ENCODE results near the gene CEMIP. TPM values are rescaled to one million over a fixed set of nuclear protein-coding genes. Genes with fewer than 3 reads are reported as not detected.

The CEMIP gene
- total RNA-seq, 1 experiment from 2014 or later, result 3.1 TPM

GRCh38 chr15:80989081-80989517 is 209.9 kb downstream of the CEMIP start:
- H3K4me2 ChIP-seq (ENCODE audit: low read length), result peak overlapping the region; percentile 94
- H3K4me1 ChIP-seq (ENCODE audit: insufficient read depth, low read length), result peaks cover 28% of the 10 kb centered on the region
- intact Hi-C loops (cut with micrococcal nuclease), result no loop called here
- H3K9ac ChIP-seq (ENCODE audit: low read length), result peak overlapping the region; percentile 80
- POLR2A ChIA-PET (ENCODE audit: unreplicated experiment), result no interaction called here
- no peak for TF ChIP-seq CTCF (conservative IDR thresholded peaks at IDR 0.05; ENCODE audit: low read depth, low read length)
- TF ChIP-seq EZH2phosphoT487 (IDR thresholded peaks at IDR 0.05; ENCODE audit: borderline replicate concordance, low read length), result no peak
- TF ChIP-seq EZH2 (IDR thresholded peaks at IDR 0.05; ENCODE audit: low read length, unreplicated experiment), result no peak
- H3K4me3 ChIP-seq (ENCODE audit: low read length), result peak overlapping the region; percentile 89
- DNase-seq (no peak), ATAC-seq (peak; percentile 17)
- CTCF ChIA-PET, result no interaction called here
- H4K20me1 ChIP-seq (ENCODE audit: low read length), result peaks cover 22% of the 10 kb centered on the region; the same call in 1 of the 2 replicates
- BruUV-seq (replicated peaks), result no TSS peak
- no peaks in the 10 kb centered on the region for H3F3A ChIP-seq (ENCODE audit: low read length, unreplicated experiment)
- no peaks in the 10 kb centered on the region for H3K9me2 ChIP-seq (replicated peaks; ENCODE audit: low read length)
- peak overlapping the region; percentile 82 for H2AFZ ChIP-seq (ENCODE audit: low read length)
- H3K79me2 ChIP-seq (ENCODE audit: low read length), result peaks cover 55% of the 10 kb centered on the region
- H3K27ac ChIP-seq (ENCODE audit: low read length), result 0 out of 2 replicates have a peak overlapping the region, but pooled peaks have one; percentile 19
- no peaks in the 10 kb centered on the region; the same call in 1 of the 2 replicates for H3K36me3 ChIP-seq (ENCODE audit: low read depth, low read length)
- H3K9me3 ChIP-seq (ENCODE audit: low read length), result no peaks in the 10 kb centered on the region
- no peaks in the 10 kb centered on the region for H3K27me3 ChIP-seq (ENCODE audit: low read length)

GRCh38 chr15:80989518-80990478 is 210.6 kb downstream of the CEMIP start, which contains the start of gene MESD:
Gene MESD, minus strand, starts transcription at chr15:80989819. Its CDS starts 28 bp downstream, at chr15:80989791.
- peak; percentile 96 for ATAC-seq
- intact Hi-C loops (cut with micrococcal nuclease), result no loop called here
- no peaks in the 10 kb centered on the region for H3F3A ChIP-seq (ENCODE audit: low read length, unreplicated experiment)
- ChIA-PET POLR2A (ENCODE audit: unreplicated experiment) (interaction anchor here (0.6 kb wide), 1 partner anchor 252 kb away, joined by 9 read pairs; no protein-coding TSS in a partner anchor), CTCF (interaction anchor here (0.6 kb wide), 2 partner anchors 143 to 276 kb away, joined by 5 to 6 read pairs; no protein-coding TSS in a partner anchor)
- H3K9ac ChIP-seq (ENCODE audit: low read length), result peak within 1 kb of the TSS; percentile 80
- H3K79me2 ChIP-seq (ENCODE audit: low read length), result peaks cover 48% of the 10 kb centered on the region
- peak; percentile 92 for DNase-seq
- TSS peak; percentile 97 for BruUV-seq (replicated peaks)
- H3K27me3 ChIP-seq (ENCODE audit: low read length), result no peaks in the 10 kb centered on the region
- peak within 1 kb of the TSS; percentile 95 for H3K4me2 ChIP-seq (ENCODE audit: low read length)
- H3K4me1 ChIP-seq (ENCODE audit: insufficient read depth, low read length), result peaks cover 28% of the 10 kb centered on the region
- H3K4me3 ChIP-seq (ENCODE audit: low read length), result peak within 1 kb of the TSS; percentile 89
- peaks cover 22% of the 10 kb centered on the region; the same call in 1 of the 2 replicates for H4K20me1 ChIP-seq (ENCODE audit: low read length)
- no peaks in the 10 kb centered on the region; the same call in 1 of the 2 replicates for H3K36me3 ChIP-seq (ENCODE audit: low read depth, low read length)
- H3K9me3 ChIP-seq (ENCODE audit: low read length), result no peaks in the 10 kb centered on the region
- TF ChIP-seq CTCF (conservative IDR thresholded peaks at IDR 0.05; ENCODE audit: low read depth, low read length) (no peak), EZH2phosphoT487 (IDR thresholded peaks at IDR 0.05; ENCODE audit: borderline replicate concordance, low read length) (no peak), EZH2 (IDR thresholded peaks at IDR 0.05; ENCODE audit: low read length, unreplicated experiment) (no peak)
- H3K9me2 ChIP-seq (replicated peaks; ENCODE audit: low read length), result no peaks in the 10 kb centered on the region
- H3K27ac ChIP-seq (ENCODE audit: low read length), result peak within 1 kb of the TSS; percentile 53
- peak within 1 kb of the TSS; percentile 96 for H2AFZ ChIP-seq (ENCODE audit: low read length)

All from PC-3 (cell line).